Ishikawa (cell line): ENCODE measurements around the gene PIGC.

ENCODE experiments used
- CREB1 ChIP-seq: IDR thresholded peaks from 2 replicates; pipeline ENCODE4 v1.6.1; 2012; ENCODE audit warnings: low read depth
- EGR1 ChIP-seq: IDR thresholded peaks from 2 replicates; pipeline ENCODE4 v1.6.1; 2012
- EP300 ChIP-seq: IDR thresholded peaks from 2 replicates; pipeline ENCODE4 v1.6.1; 2012; ENCODE audit warnings: borderline replicate concordance
- FOXM1 ChIP-seq: IDR thresholded peaks from 2 replicates; pipeline ENCODE4 v1.6.1; 2012; ENCODE audit warnings: low read depth, borderline replicate concordance

- no peak for TF ChIP-seq CREB1
- TF ChIP-seq FOXM1, result no peak
- no peak for TF ChIP-seq EGR1
- no peak for TF ChIP-seq EP300
These were observed 48.6 kb upstream of the PIGC start for GRCh38 chr1:172492421-172492820.
